DMS53 treated with DMSO at 0.1 percent for 48 hours (cell line): ENCODE results near the gene GPT2.
A peak's percentile ranks its signal among the peaks of the same experiment; 100 is the strongest.

Experiments
- DNase-seq: peaks from one replicate; lab custom pipeline; 2025; ENCODE audit not compliant: unreplicated experiment; lab: John Stamatoyannopoulos, UW

The GPT2 gene

DNA sequence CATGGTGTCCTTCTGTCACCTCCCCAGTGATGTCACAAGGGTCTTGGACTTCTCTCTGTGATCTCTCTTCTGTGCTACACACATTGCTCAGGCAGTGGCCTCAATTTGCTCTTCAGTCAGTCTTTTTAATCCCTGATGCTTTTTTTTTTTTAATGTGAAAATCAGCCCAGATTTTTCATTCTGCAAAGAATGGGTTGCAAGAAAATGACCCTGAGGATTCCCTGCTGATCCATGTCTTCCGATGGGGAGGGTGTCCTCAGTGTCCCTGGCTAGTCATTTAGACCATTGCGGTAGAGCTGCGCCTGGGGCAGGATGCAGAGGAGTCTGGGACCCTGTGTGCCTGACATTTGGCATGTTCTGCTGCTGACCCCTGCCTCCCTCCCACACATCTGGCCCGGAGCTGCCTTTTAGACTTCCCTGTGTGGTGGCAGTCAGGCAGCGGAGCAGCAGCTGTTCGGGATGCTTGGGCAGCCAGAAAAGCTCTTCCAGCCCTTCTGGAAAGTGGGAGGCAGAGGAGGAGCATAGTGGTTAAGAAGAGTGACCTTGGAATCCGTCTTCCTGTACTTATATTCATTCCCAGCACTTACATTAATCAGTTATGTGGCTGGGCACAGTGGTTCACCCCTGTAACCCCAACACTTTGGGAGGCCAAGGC, 12.3 kb downstream of the GPT2 start:
- DNase-seq: no peak

GRCh38 chr16:46897471-46897870, 13.3 kb downstream of the GPT2 start:
- no peak for DNase-seq

DNA sequence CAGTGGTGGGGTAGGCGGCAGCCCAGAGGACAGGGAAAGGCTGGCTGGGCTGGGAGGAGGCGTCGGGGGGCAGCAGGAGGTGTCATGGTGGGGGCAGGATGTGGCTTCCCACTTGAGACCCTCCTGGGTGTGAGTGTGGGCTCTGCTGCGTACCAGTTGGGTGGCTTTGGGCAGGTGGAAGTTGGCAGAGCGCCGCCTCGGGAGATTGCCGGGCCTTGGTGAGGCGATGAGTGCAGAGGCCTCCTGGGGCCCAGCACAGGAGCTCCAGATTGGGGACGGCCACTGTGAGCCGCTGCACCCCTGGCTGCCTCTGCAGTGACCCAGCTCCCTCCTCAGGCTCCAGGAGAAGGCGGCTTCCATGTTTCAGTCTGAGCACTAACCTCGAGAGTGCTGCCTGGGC, 13.8 kb downstream of the GPT2 start:
- DNase-seq: no peak

- DNase-seq: no peak
Measured at GRCh38 chr16:46899443-46900143, 15.4 kb downstream of the GPT2 start.

- no peak for DNase-seq
Measured at GRCh38 chr16:46900455-46901235, 16.5 kb downstream of the GPT2 start.

DNA sequence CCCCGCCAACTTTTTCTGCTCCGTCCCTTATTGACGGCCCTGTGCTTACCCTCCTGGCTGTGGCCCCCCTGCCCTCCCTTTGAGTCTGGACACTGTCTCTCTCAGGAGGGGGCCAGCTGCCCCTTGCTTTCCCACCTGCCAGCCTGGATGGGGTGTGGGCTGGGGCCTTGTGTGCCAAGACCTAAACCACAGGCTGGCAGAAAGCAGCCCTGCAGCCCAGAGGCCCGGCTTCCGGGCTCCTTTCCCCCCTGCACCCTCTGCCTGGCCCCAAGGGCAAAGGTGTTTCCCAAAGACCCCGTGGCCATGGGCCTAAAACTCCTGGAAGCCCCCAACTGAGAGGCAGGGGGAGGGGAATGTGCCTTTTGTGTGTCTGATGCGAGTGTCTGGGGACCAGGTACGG, 17.5 kb downstream of the GPT2 start:
- no peak for DNase-seq

DNA sequence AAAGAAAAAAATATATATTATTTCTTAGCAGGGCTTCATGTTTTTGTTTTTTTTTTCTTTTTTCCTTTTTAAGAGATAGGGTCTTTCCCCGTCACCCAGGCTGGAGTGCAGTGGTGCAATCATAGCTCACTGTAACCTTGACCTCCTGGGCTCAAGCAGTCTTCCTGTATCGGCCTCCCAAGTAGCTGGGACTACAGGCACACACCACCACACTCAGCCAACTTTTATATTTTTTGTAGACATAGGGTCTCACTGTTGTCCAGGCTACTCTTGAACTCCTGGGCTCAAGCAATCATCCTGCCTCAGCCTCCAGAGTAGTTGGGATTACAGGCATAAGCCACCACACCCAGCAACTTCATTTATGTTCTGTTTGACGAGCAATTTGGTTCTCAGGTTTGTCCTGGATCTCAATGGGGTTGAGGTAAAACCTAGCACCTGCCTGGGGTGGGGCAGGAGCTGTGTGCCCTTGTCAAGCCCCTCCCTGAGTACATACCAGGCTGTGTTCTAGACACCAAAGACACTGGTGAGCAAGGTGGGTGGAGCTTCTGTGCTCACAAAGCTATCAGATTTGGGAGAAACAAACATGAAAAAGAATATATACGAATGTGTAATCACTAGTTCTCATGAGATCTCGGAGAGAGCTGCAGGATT, 19.2 kb downstream of the GPT2 start:
- no peak for DNase-seq

GRCh38 chr16:46904471-46904870, 20.3 kb downstream of the GPT2 start:
- DNase-seq: no peak

DNA sequence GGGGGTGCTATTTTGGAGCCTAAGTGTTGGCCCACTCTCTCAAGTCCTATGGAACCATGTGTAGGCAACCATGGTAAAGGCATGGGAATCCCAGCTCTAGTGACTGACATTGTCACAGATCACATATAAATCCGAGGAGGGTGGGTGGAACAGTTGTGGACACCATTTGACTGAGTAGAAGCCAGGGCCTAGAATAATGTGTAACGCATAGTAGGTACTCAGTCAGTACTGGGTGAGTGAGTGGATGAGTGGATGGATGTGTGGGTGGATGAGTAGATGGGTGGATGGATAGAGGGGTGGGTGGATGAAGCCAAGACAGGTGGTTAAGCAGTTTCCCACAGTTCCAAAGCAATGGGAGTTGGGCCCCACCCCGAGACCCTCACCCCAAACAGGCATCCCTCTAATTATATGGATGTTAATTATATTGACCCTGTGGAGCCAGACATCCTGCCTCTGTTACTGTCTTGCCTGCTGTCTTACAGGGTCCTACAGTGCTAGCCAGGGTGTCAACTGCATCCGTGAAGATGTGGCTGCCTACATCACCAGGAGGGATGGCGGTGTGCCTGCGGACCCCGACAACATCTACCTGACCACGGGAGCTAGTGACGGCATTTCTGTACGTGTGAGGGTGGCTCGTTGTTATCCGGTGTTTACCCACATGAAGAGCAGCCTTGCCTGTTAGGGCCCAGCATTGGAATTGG, 22.3 kb downstream of the GPT2 start:
- DNase-seq: no peak

DNA sequence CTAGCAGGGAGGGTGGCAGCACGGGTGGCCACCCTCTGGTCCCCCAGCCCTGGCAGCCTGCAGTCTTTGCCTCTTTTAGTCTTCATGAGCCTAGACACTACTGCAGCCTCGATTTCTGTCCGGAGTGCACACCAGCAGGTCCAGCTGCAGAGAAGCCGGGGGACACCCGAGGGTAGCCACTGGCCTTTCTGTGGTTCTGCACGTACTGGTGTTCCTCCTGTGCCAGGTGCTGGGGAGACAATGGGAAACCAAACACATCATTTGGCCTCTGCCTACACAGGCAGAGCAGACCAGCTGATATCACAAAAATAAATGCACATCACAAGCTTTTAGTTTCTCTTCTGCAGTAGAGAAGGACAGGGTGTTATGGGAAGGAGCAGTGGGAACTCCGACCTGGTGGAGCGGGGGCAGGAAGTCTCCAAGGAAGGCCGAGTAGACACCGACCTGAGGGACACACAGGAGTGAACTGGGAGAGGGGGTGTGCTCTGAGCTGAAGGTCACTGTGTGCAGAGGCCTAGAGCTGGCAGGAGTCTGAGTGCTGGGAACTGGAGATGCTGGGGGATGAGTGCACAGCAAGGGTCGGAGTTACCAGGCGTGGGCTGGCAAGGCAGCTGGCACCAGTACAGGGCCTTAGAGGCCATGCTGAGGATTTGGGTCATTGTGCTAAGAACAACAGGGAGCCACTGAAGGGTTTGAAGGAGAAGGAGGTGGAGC, 23.1 kb downstream of the GPT2 start:
- no peak for DNase-seq

- DNase-seq: peak; percentile 48
Measured at GRCh38 chr16:46908540-46909372, 24.6 kb downstream of the GPT2 start.

- DNase-seq: no peak
Measured at GRCh38 chr16:46911038-46911437, 26.9 kb downstream of the GPT2 start.

DNA sequence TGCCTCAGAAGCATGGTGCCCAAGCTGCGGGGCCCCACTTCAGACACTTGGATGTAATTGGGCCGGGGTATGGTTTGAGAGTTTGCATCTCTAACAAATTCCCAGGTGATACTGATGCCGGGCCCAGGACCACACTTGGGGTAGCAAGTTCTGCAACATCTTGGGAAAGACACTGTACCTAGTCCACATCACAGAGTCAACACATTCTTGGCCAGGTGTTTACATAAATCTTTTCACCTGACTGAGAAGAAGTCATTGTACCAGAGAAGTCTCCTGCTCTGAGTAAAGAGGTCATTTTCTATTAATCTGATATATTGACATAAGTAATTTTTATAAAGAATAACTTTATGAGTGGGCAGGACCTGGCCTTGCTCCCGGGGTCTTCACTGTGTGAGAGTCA, 27.5 kb downstream of the GPT2 start:
- no peak for DNase-seq

DNA sequence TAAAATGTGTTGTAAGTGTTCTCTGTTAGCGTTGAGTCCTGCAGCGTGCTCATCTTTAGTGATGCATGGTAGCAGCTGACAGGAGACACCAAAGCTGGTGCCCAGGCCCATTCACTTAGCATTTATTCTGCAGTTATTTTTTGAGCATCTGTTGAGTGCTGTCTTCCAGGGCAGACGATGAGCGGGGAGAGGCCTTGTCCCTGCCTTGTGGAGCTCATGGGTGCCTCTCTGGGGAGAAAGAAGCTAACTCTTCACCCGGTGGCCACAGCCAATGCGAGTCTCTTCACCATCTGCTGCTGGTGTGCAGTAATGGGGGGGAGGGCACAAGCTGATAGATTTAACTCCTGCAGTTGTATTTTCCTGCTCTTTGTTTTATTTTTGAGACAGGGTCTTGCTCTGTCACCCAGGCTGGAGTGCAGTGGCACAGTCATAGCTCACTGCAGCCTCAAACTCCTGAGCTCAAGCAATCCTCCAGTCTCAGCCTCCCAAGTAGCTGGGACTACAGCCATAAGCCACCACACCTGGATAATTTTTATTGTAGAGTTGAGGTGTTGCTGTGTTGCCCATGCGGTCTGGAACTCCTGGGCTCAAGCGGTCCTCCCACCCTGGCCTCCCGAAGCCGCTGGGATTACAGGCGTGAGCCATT, 30.5 kb downstream of the GPT2 start:
- no peak for DNase-seq

- no peak for DNase-seq
Measured at GRCh38 chr16:46915483-46916025, 31.4 kb downstream of the GPT2 start.

- DNase-seq: no peak
Measured at GRCh38 chr16:46916980-46917379, 32.8 kb downstream of the GPT2 start.

DNA sequence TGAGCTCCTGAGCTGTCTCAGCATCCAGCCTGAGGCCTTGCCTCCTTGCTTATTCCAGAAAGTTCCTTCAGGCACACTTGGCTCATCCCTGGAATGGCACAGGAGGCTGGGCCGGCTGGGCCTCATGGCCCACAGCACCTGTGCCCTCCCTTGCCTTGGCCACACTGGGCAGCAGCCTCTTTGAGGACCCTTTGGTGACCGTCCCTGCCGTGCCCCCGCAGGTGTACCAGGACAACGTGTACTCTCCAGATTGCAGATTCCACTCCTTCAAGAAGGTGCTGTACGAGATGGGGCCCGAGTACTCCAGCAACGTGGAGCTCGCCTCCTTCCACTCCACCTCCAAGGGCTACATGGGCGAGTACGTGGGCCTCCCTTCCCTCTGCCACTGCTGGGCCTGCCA, 34.2 kb downstream of the GPT2 start:
- DNase-seq: no peak

GRCh38 chr16:46918905-46919792, 35.0 kb downstream of the GPT2 start:
- DNase-seq: peak; percentile 95
